Gastrocnemius medialis (tissue), 4 donors: ENCODE measurements around the gene TDP2. TPM values are rescaled to one million over a fixed set of nuclear protein-coding genes. Genes with fewer than 3 reads are reported as not detected.

ENCODE experiments used
- ATAC-seq, 2 donors: fragments of 150-250 bp; one replicate each; pipeline ENCODE4 v1.9.1; 2016
- DNase-seq, 2 donors: peaks; one replicate each; pipeline ENCODE4 v3.0.0-alpha.2; 2019
- H3K27ac ChIP-seq, 4 donors: fragments of 200-600 bp; sonication (generic); 1 replicate in 1 of 4; 2 replicates in 3 of 4; pipeline ENCODE4 v1.5.1; 2016 to 2018; ENCODE audit warnings: mild to moderate bottlenecking in 2 of 4, moderate library complexity in 1 of 4
- H3K27me3 ChIP-seq, 3 donors: fragments of 200-600 bp; sonication (generic) in 2 of 3; 1 replicate in 1 of 3; 2 replicates in 2 of 3; pipeline versions ENCODE4 v1.5.1 to v1.6.0; 2016 to 2019; ENCODE audit warnings: mild to moderate bottlenecking in 1 of 3, moderate library complexity in 1 of 3
- H3K36me3 ChIP-seq, 2 donors: fragments of 200-600 bp; sonication (generic) in 1 of 2; one replicate each; pipeline ENCODE4 v1.5.1; 2017 to 2018
- H3K4me1 ChIP-seq, 2 donors: fragments of 200-600 bp; sonication (generic) in 1 of 2; one replicate each; pipeline ENCODE4 v1.5.1; 2016 to 2017; ENCODE audit warnings: mild to moderate bottlenecking in 2 of 2
- H3K4me3 ChIP-seq, 4 donors: fragments of 200-600 bp; sonication (generic) in 3 of 4; 1 replicate in 1 of 4; 2 replicates in 3 of 4; pipeline ENCODE4 v1.5.1; 2016 to 2019; ENCODE audit warnings: mild to moderate bottlenecking in 2 of 4
- H3K9me3 ChIP-seq, 3 donors: fragments of 200-600 bp; sonication (generic) in 2 of 3; 1 replicate in 1 of 3; 2 replicates in 2 of 3; pipeline ENCODE4 v1.5.1; 2016 to 2019
- CTCF ChIP-seq, 5 experiments: fragments of 450-650 bp in 3 of 5; fragments of 200-600 bp in 2 of 5; sonication (generic) in 2 of 5; IDR thresholded peaks in 4 of 5; conservative IDR thresholded peaks in 1 of 5; 1 replicate in 4 of 5; 2 replicates in 1 of 5; pipeline ENCODE4 v1.5.1; 2016 to 2019; ENCODE audit warnings: antibody characterized with exemption in 5 of 5, mild to moderate bottlenecking in 3 of 5, moderate library complexity in 3 of 5
- POLR2A ChIP-seq, 2 donors: fragments of 450-650 bp; IDR thresholded peaks; one replicate each; pipeline ENCODE4 v1.6.1; 2017; ENCODE audit warnings: antibody characterized with exemption in 2 of 2, mild to moderate bottlenecking in 2 of 2, moderate library complexity in 2 of 2
- in situ Hi-C, 4 donors: fragments of 200-750 bp; cut with MboI; loops; one replicate each; pipeline versions ENCODE4 v1.15.0 to v1.8.0; 2017; ENCODE audit warnings: low sequenced_read_pairs in 4 of 4
- intact Hi-C: fragments of 100-400 bp; cut with DNase I; formaldehyde crosslinking; loops from one replicate; pipeline ENCODE4 v1.15.1; 2023; ENCODE audit warnings: low total_unique reads
- total RNA-seq, 4 donors: library from RNA; depleted of rRNA; stranded (reverse); fragments of >200 nt; gene quantifications; one replicate each; pipeline versions ENCODE4 v1.1.0 to v1.2.3, GENCODE V29; 2016

TDP2 gene
- total RNA-seq, 4 donors from 2014 or later = 17.6 to 44.2 (median 21.7) TPM

DNA sequence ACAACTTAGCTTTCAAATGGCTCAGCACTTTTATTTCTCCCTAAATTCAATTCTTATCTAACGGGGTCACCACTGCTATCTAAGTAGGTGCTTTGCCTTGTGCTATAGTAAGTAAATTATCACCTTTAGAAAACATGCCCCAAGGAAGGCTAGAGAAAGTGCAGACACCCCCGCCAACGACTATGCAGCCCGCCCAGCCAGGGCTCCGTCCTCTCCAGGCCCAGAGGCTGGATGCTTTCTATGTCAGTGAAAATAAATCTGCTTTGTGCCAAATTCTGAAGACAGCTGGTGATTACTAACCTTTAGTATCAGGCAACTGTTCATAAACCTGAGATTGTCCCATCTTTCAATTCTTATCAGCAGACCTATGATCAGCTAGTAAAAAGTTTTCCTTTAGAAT lies 35.0 kb downstream of the TDP2 start:
- no peaks in the 10 kb centered on the region for H3K9me3 ChIP-seq
- no peak for DNase-seq
- in situ Hi-C loops (no loop called here), intact Hi-C loops (no loop called here)
- TF ChIP-seq CTCF (IDR thresholded peaks at IDR 0.05 in 4 of 5, conservative IDR thresholded peaks at IDR 0.05 in 1 of 5) = no peak
- no peak for TF ChIP-seq POLR2A (IDR thresholded peaks at IDR 0.05)
- peaks cover 0 to 4% (median 0%) of the 10 kb centered on the region in 3 donors for H3K27me3 ChIP-seq
- H3K4me3 ChIP-seq = no peak overlapping the region
- no peaks in the 10 kb centered on the region for H3K36me3 ChIP-seq
- no peak for ATAC-seq
- no peak overlapping the region for H3K27ac ChIP-seq
- no peaks in the 10 kb centered on the region for H3K4me1 ChIP-seq

DNA sequence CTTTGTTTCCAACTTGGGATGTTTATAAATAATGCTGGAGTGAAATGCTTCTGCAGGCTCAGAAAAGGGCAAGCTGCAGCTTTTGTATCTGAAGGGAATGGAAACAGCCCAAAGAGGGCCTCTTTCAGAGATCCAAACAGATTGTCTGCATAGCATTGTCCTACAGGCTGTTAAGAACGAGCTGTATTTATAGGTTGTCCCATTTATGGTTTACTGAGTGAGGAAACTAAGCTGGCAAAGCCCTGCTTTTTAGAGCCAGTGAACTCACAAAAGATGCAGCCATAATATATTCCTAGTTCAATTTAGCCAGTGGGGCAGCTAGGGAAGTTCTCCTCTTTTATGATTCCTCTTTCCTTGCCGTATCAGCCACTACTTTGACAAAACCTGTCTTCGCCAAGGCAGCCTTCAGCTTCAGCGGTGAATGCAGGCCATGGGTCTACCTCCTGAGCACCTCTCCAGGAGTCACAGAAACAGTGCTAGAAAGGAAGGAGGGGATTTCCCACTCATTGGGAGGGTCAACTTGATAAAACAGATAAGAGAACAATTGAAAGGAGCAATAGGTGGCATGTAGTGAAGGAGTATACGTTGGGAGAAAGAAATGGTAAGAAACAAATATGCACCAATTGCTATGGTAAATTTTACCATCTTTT lies 35.7 kb downstream of the TDP2 start:
- TF ChIP-seq CTCF (IDR thresholded peaks at IDR 0.05 in 4 of 5, conservative IDR thresholded peaks at IDR 0.05 in 1 of 5) (no peak), POLR2A (IDR thresholded peaks at IDR 0.05) (no peak)
- intact Hi-C loops = no loop called here
- Histone ChIP-seq H3K4me1 (no peaks in the 10 kb centered on the region), H3K36me3 (no peaks in the 10 kb centered on the region), H3K9me3 (no peaks in the 10 kb centered on the region), H3K27me3 (peaks cover 0 to 4% (median 0%) of the 10 kb centered on the region in 3 donors), H3K4me3 (no peak overlapping the region), H3K27ac (no peak overlapping the region)
- DNase-seq = no peak
- no peak for ATAC-seq
- in situ Hi-C loops = no loop called here

DNA sequence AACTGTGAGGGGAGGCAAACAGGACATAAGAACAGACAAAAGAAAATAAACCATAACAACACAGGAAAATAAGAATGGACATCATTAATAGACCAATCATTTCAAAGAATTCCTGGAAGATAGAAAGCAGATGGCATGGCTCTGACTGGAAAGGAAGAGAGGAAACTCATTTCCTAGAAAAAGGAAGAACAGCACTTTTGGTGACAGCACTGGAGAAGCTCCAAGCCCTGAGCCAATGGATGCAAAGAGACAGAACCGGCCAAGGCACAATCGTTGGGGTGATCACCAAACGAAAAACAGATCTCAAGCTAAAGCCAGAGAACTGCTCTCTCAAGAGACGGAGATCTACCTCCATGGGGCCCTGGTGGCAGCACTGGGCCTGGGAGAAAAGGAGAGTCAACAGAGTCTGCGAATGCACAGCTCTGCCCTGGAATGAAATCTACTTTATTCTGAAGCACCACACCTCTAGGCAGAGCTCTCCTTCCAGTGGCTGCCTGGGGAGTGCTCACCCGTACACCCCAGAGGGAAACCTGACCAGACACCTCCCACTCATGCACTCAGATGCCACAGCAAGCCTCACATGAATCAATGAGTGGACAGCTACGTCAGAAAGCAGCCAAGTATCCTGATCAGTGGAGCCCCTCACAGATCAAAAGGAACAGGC lies 44.9 kb downstream of the TDP2 start:
- Histone ChIP-seq H3K9me3 (no peaks in the 10 kb centered on the region), H3K4me3 (no peak overlapping the region), H3K36me3 (no peaks in the 10 kb centered on the region), H3K27me3 (no peaks in the 10 kb centered on the region), H3K4me1 (no peaks in the 10 kb centered on the region), H3K27ac (no peak overlapping the region)
- in situ Hi-C loops = no loop called here
- ATAC-seq (no peak), DNase-seq (no peak)
- no peak for TF ChIP-seq POLR2A (IDR thresholded peaks at IDR 0.05)
- TF ChIP-seq CTCF (IDR thresholded peaks at IDR 0.05 in 4 of 5, conservative IDR thresholded peaks at IDR 0.05 in 1 of 5) = no peak
- intact Hi-C loops = no loop called here

GRCh38 chr6:24620637-24621036 lies 46.1 kb downstream of the TDP2 start:
- Histone ChIP-seq H3K9me3 (no peaks in the 10 kb centered on the region), H3K27ac (no peak overlapping the region), H3K27me3 (no peaks in the 10 kb centered on the region), H3K4me3 (no peak overlapping the region), H3K36me3 (no peaks in the 10 kb centered on the region), H3K4me1 (no peaks in the 10 kb centered on the region)
- DNase-seq (no peak), ATAC-seq (no peak)
- in situ Hi-C loops (no loop called here), intact Hi-C loops (no loop called here)
- TF ChIP-seq CTCF (IDR thresholded peaks at IDR 0.05 in 4 of 5, conservative IDR thresholded peaks at IDR 0.05 in 1 of 5) (no peak), POLR2A (IDR thresholded peaks at IDR 0.05) (no peak)
